LNCaP clone FGC (cell line): ENCODE measurements around the gene PRIMA1.

Source experiments
- DNase-seq: peaks from one replicate; pipeline ENCODE4 v3.0.0-alpha.2; 2011; ENCODE audit warnings: low read depth
- H3K4me3 ChIP-seq: 2 replicates; pipeline ENCODE4 v1.5.1; 2011; ENCODE audit warnings: mild to moderate bottlenecking, low read depth, low read length, control low read depth
- TF ChIP-seq, protein P1 (sequence below): IDR thresholded peaks from 2 replicates; pipeline ENCODE4 v1.5.1; 2012; ENCODE audit warnings: mild to moderate bottlenecking; ENCODE audit not compliant: control insufficient read depth, insufficient read depth; ENCODE audit errors: extremely low read depth

PRIMA1 gene

DNA sequence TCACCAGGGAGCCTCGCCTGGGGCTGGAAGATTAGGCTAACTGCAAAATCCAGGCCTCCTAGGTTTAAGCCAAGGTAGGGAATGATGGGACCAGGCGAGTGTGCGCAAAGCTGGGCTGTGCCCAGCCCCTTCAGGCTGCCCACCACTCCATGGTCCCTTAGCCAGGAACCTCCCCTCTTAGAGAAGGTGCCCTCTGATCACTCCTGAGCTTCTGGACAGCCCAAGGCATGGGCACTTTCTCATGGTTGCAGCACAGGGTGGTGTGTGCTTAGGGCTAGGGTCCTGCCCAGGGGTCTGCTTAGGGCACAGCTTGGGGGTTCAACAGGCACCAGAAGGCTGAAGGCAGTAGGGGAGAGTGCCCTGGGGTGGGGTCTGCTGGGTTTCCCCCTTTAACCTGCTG lies 69.0 kb downstream of the PRIMA1 start:
- TF ChIP-seq, protein P1, sequence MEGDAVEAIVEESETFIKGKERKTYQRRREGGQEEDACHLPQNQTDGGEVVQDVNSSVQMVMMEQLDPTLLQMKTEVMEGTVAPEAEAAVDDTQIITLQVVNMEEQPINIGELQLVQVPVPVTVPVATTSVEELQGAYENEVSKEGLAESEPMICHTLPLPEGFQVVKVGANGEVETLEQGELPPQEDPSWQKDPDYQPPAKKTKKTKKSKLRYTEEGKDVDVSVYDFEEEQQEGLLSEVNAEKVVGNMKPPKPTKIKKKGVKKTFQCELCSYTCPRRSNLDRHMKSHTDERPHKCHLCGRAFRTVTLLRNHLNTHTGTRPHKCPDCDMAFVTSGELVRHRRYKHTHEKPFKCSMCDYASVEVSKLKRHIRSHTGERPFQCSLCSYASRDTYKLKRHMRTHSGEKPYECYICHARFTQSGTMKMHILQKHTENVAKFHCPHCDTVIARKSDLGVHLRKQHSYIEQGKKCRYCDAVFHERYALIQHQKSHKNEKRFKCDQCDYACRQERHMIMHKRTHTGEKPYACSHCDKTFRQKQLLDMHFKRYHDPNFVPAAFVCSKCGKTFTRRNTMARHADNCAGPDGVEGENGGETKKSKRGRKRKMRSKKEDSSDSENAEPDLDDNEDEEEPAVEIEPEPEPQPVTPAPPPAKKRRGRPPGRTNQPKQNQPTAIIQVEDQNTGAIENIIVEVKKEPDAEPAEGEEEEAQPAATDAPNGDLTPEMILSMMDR: no peak
- DNase-seq: no peak
- no peak overlapping the region for H3K4me3 ChIP-seq

DNA sequence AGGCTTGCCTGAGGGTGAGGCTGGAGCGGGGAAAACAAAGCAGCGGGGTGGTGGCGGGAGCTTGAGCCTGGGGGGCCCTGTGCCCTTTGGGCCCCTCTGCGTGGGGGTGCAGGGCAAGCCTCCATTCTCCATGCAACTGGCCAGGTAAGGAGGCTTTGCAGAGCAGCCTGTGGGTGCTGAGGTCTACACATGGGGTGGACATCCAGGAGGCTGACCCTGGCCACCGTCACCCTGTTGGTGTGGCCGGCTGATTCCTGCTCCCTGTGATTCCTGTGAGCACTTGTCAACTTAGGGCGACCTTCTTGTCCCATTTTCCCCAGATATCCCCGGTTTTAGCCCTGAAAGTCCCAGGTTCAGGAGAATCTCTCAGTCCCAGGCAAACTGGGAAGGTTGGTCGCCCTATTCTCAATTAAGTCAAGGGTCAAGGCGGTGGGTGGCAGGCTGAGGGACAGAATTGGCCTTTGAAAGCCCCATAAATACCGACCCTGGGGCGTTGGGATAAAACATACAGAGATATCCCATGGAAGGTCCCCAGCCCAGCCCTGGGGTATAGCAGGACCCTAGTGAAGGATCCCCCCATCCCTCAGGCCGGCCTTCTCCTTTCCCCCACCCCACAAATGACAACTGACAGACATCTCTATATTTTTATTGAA lies 70.5 kb downstream of the PRIMA1 start:
- no peak for DNase-seq
- TF ChIP-seq, protein P1: no peak
- H3K4me3 ChIP-seq: no peak overlapping the region

DNA sequence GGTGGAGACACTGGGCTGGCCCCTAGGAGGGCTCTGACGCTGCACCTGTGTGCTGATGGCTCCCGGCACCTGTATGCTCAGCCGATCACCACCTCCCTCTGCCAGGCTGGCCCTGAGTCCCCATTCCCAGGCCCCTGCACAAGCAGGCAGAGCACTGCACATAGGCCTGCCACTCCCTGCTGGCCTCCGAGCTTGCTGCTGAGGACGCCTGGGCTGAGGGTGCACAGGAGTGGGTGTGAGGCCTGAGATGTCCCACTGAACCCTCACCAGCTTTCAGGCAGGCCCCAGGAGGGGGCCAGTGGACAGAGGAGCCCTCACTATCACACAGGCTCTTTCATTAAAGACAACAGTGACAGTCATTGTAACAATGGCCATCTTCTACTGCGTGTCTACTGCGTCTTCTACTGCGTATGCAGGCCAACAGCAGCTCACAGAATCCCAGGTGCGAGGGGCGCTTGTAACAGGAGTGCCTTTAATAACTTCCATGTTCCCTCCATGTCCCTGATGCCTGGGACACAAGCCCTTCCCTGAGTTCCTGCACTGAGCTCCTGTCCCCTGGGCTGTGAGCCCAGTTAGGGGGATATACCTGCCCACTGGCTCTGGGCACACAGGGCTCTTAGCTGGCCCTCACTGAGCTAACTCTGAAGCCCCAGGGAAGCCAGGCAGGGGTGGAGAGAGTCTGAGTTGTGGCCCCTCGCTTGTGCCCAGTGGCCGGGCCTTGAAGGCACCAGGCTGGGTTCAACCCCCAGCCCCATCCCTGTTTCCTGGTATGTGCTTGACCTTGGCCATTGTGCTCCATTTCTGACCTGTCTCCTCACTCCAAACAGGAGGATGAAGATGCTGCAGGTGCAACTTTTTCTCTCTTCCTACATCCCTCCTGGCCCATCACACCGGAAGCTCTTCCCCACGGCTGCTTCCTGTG lies 71.3 kb downstream of the PRIMA1 start:
- TF ChIP-seq, protein P1: no peak
- no peak overlapping the region for H3K4me3 ChIP-seq
- no peak for DNase-seq

DNA sequence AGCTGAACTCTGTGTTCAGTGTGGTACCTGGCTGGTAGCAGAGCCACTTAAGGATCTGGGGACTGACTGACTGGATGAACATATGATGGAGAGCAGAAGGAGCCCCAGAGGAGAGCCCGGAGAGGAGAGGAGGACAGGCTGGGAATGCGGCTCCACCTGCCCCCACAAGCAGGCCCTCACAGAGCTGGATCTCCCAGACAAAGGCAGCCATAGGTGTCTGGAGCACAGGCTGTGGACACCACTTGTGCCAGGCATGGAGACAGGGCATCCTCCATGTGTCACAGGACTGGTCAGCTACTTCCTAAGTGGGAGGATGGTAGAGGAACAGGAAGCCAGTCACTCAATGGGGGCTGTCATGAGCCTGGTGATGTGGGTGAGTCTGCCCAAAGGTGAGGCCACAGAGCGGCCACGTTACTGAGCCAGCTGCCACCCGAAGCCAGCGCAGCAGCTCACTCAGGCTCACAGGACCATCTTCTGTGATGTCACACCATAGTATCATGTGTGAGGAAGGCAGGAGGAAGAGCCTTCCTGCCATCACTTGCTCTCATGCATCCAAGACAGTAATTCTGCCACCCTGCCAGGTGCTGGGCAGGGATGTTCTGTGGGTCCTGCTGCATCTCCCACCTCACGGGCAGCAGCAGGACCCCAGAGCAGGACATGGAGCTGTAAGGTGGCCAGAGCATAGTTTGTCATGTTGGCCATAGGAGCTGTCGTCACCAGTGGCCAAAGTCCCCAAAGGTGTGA lies 72.1 kb downstream of the PRIMA1 start:
- no peak for DNase-seq
- TF ChIP-seq, protein P1: no peak
- no peak overlapping the region for H3K4me3 ChIP-seq

DNA sequence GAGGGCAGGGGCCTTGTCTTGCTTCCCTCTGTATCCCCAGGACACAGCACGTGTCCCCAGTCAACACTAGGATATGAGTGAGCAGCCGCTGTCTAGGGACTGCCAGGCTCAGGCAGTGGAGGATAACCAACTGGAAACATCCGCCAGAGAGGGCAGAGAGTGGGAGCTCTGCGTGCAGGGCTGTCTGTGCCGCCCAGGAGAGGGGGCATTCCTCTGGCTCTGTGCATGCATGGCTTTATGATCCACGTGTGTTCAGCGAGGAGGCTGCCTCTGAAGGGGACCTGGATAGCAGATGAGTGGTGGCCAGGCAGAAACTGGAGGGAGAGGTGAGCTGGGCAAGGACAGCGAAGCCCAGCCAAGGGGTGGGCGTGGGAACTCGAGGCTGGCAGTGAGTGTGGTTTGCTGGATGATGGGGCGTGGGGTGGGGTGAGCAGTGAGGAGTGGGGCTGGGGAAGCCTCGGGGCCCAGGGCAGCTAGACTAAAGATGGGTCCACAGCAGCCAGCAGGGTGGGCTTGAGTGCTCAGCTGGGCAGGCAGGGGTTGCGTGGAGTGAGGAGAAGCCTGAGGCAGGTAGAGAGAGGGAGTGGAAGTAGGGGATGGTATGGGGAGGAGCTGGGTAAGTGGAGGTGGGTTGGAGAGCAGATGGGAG lies 72.9 kb downstream of the PRIMA1 start:
- no peak for DNase-seq
- no peak overlapping the region for H3K4me3 ChIP-seq
- TF ChIP-seq, protein P1: no peak

DNA sequence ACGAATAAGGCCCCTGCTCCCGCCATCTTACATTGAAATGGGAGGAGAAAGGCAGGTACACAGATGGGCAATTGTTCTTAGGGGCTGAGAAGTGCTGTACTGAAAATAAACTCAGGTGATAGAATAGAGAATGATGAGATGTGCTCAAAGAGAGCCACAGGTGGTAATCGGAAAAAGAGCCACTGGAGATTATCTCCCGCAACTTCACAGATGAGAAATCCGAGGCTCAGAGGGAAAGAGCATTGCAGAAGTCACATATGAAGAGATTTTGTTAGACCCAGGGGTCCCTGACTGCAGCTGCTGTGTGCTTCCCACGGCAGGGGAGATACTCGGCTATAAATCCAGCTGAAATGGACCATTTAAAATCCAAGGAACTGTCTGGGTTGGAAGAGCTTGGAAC lies 73.7 kb downstream of the PRIMA1 start:
- TF ChIP-seq, protein P1: no peak
- H3K4me3 ChIP-seq: no peak overlapping the region
- DNase-seq: no peak
